CD14-positive monocyte (primary cell): ENCODE results near the gene MPPED1. TPM values are rescaled to one million over a fixed set of nuclear protein-coding genes. Genes with fewer than 3 reads are reported as not detected.

Experiments used
- DNase-seq, 3 donors: peaks; one replicate each; pipeline ENCODE4 v3.0.0-alpha.2; 2011 to 2022
- H2AFZ ChIP-seq: 2 replicates; pipeline ENCODE4 v1.6.0; 2012; ENCODE audit warnings: mild to moderate bottlenecking, low read depth, low read length, inconsistent platforms; ENCODE audit not compliant: insufficient read depth, poor library complexity, severe bottlenecking
- H3K27ac ChIP-seq, 2 donors: 1 replicate in 1 of 2; 2 replicates in 1 of 2; pipeline ENCODE4 v1.5.1; 2012 to 2013; ENCODE audit warnings: low read length in 2 of 2, control low read depth in 1 of 2, inconsistent platforms in 1 of 2, low read depth in 1 of 2, mild to moderate bottlenecking in 1 of 2
- H3K27me3 ChIP-seq, 2 donors: one replicate each; pipeline versions ENCODE4 v1.6.0 to v1.6.1; 2011 to 2013; ENCODE audit warnings: low read length in 2 of 2; ENCODE audit not compliant: control insufficient read depth in 2 of 2, insufficient read depth in 2 of 2
- H3K36me3 ChIP-seq, 2 donors: replicated peaks in 1 of 2; 1 replicate in 1 of 2; 2 replicates in 1 of 2; pipeline versions ENCODE4 v1.5.1 to v1.6.1; 2012 to 2013; ENCODE audit warnings: low read length in 2 of 2, control low read depth in 1 of 2, inconsistent platforms in 1 of 2, mild to moderate bottlenecking in 1 of 2; ENCODE audit not compliant: insufficient read depth in 2 of 2, control insufficient read depth in 1 of 2
- H3K4me1 ChIP-seq, 2 donors: 1 replicate in 1 of 2; 2 replicates in 1 of 2; pipeline versions ENCODE4 v1.5.1 to v1.6.1; 2012 to 2013; ENCODE audit warnings: low read length in 2 of 2, control low read depth in 1 of 2, inconsistent platforms in 1 of 2, mild to moderate bottlenecking in 1 of 2, moderate library complexity in 1 of 2; ENCODE audit not compliant: insufficient read depth in 2 of 2, control insufficient read depth in 1 of 2
- H3K4me2 ChIP-seq: replicated peaks from 2 replicates; pipeline ENCODE3; 2012; ENCODE audit warnings: low read length, moderate library complexity, mild to moderate bottlenecking; ENCODE audit not compliant: poor library complexity, severe bottlenecking; ENCODE audit errors: extremely low read depth
- H3K4me3 ChIP-seq, 3 experiments: fragments of 200-600 bp in 1 of 3; sonication (generic) in 1 of 3; replicated peaks in 1 of 3; 1 replicate in 2 of 3; 2 replicates in 1 of 3; pipeline ENCODE4 v1.5.1; 2011 to 2013; ENCODE audit warnings: low read length in 3 of 3, mild to moderate bottlenecking in 3 of 3, control low read depth in 2 of 3, low read depth in 2 of 3, inconsistent platforms in 1 of 3, moderate library complexity in 1 of 3
- H3K79me2 ChIP-seq: 2 replicates; pipeline ENCODE4 v1.6.0; 2012; ENCODE audit warnings: mild to moderate bottlenecking, control low read depth, inconsistent platforms, low read length, moderate library complexity; ENCODE audit not compliant: insufficient read depth
- H3K9ac ChIP-seq: 2 replicates; pipeline ENCODE4 v1.6.0; 2017; ENCODE audit warnings: low read length, mild to moderate bottlenecking; ENCODE audit not compliant: insufficient read depth, poor library complexity, severe bottlenecking
- H3K9me3 ChIP-seq, 2 donors: replicated peaks in 1 of 2; 1 replicate in 1 of 2; 2 replicates in 1 of 2; pipeline versions ENCODE4 v1.5.1 to v1.6.1; 2012 to 2013; ENCODE audit warnings: low read length in 2 of 2, control low read depth in 1 of 2; ENCODE audit not compliant: control insufficient read depth in 1 of 2, insufficient read depth in 1 of 2
- H4K20me1 ChIP-seq: 2 replicates; pipeline ENCODE4 v1.6.0; 2012; ENCODE audit warnings: mild to moderate bottlenecking, low read length, control low read depth, moderate library complexity; ENCODE audit not compliant: insufficient read depth
- H3K27ac Mint-ChIP-seq, 7 donors: one replicate each; pipeline ENCODE4 v1.8.0; 2020; ENCODE audit warnings: mild to moderate bottlenecking in 7 of 7, mixed read lengths in 7 of 7, moderate library complexity in 6 of 7, inconsistent platforms in 2 of 7
- H3K27me3 Mint-ChIP-seq, 3 donors: one replicate each; pipeline ENCODE4 v1.8.0; 2021 to 2022; ENCODE audit warnings: low read depth in 3 of 3, mild to moderate bottlenecking in 3 of 3, mixed read lengths in 3 of 3, moderate library complexity in 3 of 3, inconsistent platforms in 1 of 3
- H3K36me3 Mint-ChIP-seq, 2 donors: one replicate each; pipeline ENCODE4 v1.8.0; 2020; ENCODE audit warnings: mixed read lengths in 2 of 2, inconsistent platforms in 1 of 2, mild to moderate bottlenecking in 1 of 2
- H3K4me1 Mint-ChIP-seq: one replicate; pipeline ENCODE4 v1.8.0; 2020; ENCODE audit warnings: mild to moderate bottlenecking, mixed read lengths
- H3K4me3 Mint-ChIP-seq, 2 donors: one replicate each; pipeline ENCODE4 v1.8.0; 2020; ENCODE audit warnings: mild to moderate bottlenecking in 2 of 2, mixed read lengths in 2 of 2, moderate library complexity in 1 of 2
- H3K9me3 Mint-ChIP-seq, 7 donors: one replicate each; pipeline ENCODE4 v1.8.0; 2020 to 2022; ENCODE audit warnings: mixed read lengths in 7 of 7, mild to moderate bottlenecking in 6 of 7, moderate library complexity in 6 of 7, inconsistent platforms in 2 of 7
- WGBS: methylation state at CpG from one replicate; pipeline ENCODE4 v1.1.5; 2013; ENCODE audit warnings: missing lambda C conversion rate; ENCODE audit not compliant: insufficient coverage; 5-methylcytosine and 5-hydroxymethylcytosine counted together
- intact Hi-C, 2 donors: fragments of 100-400 bp; cut with micrococcal nuclease; formaldehyde crosslinking; loops; one replicate each; pipeline versions ENCODE4 v1.15.0 to v1.15.1; 2023
- polyA plus RNA-seq, 3 donors: library from polyadenylated mRNA; depleted of rRNA in 1 of 3; unstranded in 2 of 3; stranded (reverse) in 1 of 3; fragments of 300-500 nt in 2 of 3; fragments of >200 nt in 1 of 3; fragmentation: Illumina TruSeq in 2 of 3; gene quantifications; 1 replicate in 2 of 3; 2 replicates in 1 of 3; pipeline ENCODE4 v1.2.3, GENCODE V29; 2012 to 2021
- TF ChIP-seq, protein P1 (sequence below): fragments of 200-600 bp; IDR thresholded peaks from one replicate; pipeline ENCODE4 v1.8.0; 2022; ENCODE audit warnings: antibody characterized with exemption, mild to moderate bottlenecking

MPPED1 gene
- polyA plus RNA-seq, 3 donors = not detected

- Histone ChIP-seq H3K36me3 (no peaks in the 10 kb centered on the region), H3K27ac (no peak overlapping the region), H2AFZ (peak overlapping the region; percentile 57), H3K4me1 (peaks cover 18 to 20% of the 10 kb centered on the region in 2 donors), H4K20me1 (no peaks in the 10 kb centered on the region), H3K9me3 (peaks cover 0 to 3% of the 10 kb centered on the region in 2 donors), H3K9ac (no peak overlapping the region), H3K4me3 (no peak overlapping the region), H3K4me2 (no peak overlapping the region), H3K27me3 (no peaks in the 10 kb centered on the region), H3K79me2 (no peaks in the 10 kb centered on the region)
- Mint-ChIP-seq H3K27ac (no peak overlapping the region), H3K27me3 (peaks cover 0 to 8% (median 1%) of the 10 kb centered on the region in 3 donors), H3K4me3 (peak overlapping the region in 1 of 2 donors; percentile 72), H3K4me1 (peaks cover 27% of the 10 kb centered on the region), H3K9me3 (peaks cover 0 to 7% (median 6%) of the 10 kb centered on the region in 7 donors), H3K36me3 (no peaks in the 10 kb centered on the region)
- no peak for DNase-seq
- 61% methylated on average over 8 of the region's 10 CpGs for WGBS
- TF ChIP-seq, protein P1, sequence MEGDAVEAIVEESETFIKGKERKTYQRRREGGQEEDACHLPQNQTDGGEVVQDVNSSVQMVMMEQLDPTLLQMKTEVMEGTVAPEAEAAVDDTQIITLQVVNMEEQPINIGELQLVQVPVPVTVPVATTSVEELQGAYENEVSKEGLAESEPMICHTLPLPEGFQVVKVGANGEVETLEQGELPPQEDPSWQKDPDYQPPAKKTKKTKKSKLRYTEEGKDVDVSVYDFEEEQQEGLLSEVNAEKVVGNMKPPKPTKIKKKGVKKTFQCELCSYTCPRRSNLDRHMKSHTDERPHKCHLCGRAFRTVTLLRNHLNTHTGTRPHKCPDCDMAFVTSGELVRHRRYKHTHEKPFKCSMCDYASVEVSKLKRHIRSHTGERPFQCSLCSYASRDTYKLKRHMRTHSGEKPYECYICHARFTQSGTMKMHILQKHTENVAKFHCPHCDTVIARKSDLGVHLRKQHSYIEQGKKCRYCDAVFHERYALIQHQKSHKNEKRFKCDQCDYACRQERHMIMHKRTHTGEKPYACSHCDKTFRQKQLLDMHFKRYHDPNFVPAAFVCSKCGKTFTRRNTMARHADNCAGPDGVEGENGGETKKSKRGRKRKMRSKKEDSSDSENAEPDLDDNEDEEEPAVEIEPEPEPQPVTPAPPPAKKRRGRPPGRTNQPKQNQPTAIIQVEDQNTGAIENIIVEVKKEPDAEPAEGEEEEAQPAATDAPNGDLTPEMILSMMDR = no peak
- intact Hi-C loops = no loop called here
These were observed 34.3 kb upstream of the MPPED1 start for GRCh38 chr22:43377548-43377895.

DNA sequence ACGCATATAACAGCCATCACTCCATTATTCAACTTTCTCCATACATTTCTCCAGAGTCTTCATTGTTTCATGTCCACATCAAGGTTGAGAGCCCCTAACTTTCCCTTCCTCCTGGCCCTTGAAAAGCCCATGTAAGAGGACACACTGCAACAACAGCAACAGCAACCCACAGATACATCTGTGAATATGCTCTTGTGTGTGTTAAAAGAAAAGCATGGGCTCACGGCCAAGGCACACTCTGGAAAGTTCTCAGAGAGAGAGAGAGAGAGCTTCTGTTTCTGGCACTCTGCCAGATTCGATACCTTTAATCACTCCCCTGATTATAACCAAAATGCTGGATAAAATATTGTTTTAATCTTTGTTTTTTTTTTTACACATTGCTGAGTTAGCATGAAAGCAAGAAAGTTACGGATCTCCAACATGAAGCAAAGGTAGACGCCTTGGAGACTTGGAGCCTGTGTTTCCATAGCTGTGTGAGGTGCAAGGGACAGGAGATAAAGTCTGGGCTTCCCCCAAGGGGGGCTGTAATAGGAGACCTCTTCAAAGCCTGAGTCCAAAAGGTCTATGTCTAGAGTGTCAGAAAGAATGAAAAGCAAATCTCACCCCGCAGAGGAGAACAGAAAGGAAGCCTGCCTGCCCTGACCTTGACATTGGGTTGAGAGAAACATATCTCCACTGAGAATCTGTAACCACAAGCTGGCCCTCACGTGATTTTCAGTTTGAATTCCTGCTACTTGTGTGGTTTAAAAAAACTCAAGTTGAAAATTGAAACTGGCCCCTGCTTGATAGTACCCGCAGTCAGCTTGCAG, 33.7 kb upstream of the MPPED1 start:
- H3K36me3 ChIP-seq = no peaks in the 10 kb centered on the region
- peaks cover 0 to 3% of the 10 kb centered on the region in 2 donors for H3K9me3 ChIP-seq
- no peaks in the 10 kb centered on the region for H4K20me1 ChIP-seq
- H3K4me1 Mint-ChIP-seq = peaks cover 27% of the 10 kb centered on the region
- no peak overlapping the region for H3K9ac ChIP-seq
- H3K9me3 Mint-ChIP-seq = peaks cover 0 to 7% (median 6%) of the 10 kb centered on the region in 7 donors
- DNase-seq = no peak
- TF ChIP-seq, protein P1 = no peak
- H3K36me3 Mint-ChIP-seq = no peaks in the 10 kb centered on the region
- peak overlapping the region in 1 of 2 donors; percentile 72 for H3K4me3 Mint-ChIP-seq
- no peaks in the 10 kb centered on the region for H3K79me2 ChIP-seq
- peak overlapping the region; percentile 17 for H3K4me2 ChIP-seq
- H3K27me3 ChIP-seq = no peaks in the 10 kb centered on the region
- intact Hi-C loops = no loop called here
- 10% methylated on average over 4 of the region's 8 CpGs for WGBS
- peak overlapping the region in 2 of 7 donors; percentile 15 to 30 for H3K27ac Mint-ChIP-seq
- H3K4me3 ChIP-seq = no peak overlapping the region
- no peak overlapping the region for H3K27ac ChIP-seq
- peaks cover 0 to 8% (median 1%) of the 10 kb centered on the region in 3 donors for H3K27me3 Mint-ChIP-seq
- H3K4me1 ChIP-seq = peaks cover 18 to 20% of the 10 kb centered on the region in 2 donors
- H2AFZ ChIP-seq = peak overlapping the region; percentile 57
